HG02678 (cell line): ENCODE results near the gene HMGCL.
"Not testable (repeated sequence)": the region's sequence is repeated elsewhere in the genome, so short reads cannot be mapped to it uniquely, and the experiment has no call there.

Experiments
- ATAC-seq: cut with Tn5 transposase; IDR thresholded peaks from one replicate; pipeline ENCODE4 v1.9.1; 2021; ENCODE audit warnings: mild to moderate bottlenecking, moderate library complexity; ENCODE audit not compliant: unreplicated experiment

The HMGCL gene

DNA sequence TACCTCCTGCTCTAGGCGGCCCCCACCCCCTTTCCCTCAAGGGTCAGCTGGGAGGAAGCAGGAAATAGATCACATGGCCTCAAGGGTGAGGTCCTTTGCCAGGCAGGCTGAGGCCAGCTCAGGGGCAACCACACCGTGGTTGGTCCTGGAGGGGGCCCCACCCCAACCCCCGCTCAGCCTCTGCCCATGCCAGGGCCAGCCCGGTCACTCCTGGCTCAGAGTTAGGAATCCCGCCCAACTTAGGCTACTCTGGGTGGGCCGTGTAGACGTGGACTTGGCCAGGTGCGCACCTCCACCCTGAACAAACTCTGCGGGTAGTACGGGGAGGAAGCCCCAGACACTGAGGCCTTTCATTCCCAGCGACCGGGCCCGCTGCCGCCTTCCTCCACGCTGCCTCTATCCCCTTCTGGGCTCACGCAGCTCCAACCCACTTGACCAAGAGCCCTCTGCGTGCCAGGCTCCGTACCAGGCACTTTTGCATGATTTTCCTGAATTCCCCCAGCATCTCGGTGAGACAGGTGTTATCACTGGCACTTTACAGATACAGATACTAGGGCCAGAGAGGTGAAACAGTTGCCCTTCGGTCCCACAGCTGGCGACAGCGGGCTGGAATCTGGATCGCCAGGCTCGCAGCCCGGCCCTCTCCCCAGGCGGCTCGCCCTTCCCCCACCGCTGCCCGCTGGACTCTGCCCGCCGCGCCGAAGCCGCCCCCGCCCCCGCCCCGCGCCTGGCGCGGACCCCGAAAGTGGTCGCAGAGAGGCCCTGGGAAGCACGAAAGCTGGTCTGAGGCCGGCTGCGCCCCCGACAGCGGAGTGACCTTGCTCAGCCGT, 25.4 kb downstream of the HMGCL start:
- ATAC-seq = peak; percentile 1

DNA sequence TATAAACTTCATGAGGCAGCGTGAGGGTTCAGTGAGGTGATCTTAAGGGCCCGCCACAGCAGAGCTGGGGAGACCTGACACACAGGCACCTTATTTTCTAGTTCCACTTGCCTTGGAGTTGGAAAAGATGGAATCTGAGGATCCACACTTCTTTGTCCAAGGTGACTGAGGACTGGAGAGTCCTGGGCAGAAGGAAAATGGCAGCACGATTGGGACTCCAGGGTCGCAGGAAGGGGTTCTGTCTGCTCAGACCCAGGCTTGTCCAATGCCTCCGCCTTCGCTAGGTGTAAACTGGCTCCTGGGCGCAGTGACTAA, 26.0 kb downstream of the HMGCL start:
- no peak for ATAC-seq

DNA sequence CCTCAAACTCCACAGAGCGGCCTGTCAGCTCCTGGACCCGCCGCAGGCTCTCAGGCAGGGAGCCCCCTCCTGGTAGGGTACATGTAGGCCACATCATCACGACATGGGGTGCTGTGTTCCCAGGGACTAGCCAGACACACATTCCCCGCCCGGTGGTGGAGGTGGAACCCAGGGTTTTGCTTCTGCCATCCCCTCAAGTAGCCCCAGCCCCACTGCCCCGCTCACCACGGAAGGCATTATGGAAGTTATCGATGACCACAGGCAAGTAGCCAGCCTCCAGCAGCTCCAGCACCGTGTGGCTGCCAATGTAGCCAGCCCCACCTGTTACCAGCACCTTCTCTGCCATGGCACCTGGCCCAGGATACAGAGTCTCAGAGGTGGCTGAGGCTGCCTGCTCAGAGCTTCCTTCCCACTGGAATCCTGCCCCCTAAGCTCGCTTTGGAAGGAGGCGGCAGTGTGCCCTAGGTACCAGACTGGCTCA, 26.5 kb downstream of the HMGCL start:
- no peak for ATAC-seq

DNA sequence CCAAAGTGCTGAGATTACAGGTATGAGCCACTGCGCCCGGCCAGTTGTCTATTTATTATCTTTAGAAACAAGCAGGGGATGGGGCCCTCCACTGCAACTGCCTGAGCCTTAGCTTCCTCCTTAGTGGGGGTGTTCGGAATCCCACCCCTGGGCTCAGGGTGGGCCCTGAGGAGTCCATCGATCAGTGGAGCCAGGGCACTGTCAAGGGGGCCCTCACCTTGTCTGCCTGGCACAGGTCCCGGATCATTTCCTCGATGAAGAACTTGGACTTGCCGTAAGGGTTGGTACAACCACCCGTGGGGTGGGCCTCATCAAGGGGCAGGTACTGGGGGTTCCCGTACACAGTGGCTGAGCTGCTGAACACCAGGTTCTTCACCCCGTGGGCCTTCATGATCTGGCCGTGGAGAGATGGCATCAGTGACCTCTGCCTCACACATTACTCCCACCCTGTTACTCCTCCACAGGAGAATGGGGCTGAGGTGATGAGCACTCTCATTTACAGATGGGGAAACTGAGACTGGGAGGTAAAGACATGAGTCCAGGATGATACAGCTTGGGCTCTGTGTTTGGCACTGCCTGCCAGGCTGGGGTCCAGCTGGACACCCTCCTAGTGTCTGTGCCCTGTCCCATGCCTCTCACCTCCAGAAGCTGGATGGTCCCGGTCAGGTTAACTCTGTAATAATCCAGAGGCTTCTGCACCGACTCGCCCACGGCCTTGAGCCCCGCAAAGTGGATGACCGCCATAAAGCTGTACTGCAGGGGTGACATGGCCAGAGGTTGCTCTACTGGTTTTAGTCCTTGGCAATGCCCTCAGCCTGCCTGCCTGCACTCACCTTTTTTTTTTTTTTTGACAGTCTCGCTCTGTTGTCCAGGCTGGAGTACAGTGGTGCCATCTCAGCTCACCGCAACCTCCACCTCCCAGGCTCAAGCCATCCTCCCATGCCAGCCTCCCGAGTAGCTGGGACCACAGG, 27.5 kb downstream of the HMGCL start:
- ATAC-seq = no peak

DNA sequence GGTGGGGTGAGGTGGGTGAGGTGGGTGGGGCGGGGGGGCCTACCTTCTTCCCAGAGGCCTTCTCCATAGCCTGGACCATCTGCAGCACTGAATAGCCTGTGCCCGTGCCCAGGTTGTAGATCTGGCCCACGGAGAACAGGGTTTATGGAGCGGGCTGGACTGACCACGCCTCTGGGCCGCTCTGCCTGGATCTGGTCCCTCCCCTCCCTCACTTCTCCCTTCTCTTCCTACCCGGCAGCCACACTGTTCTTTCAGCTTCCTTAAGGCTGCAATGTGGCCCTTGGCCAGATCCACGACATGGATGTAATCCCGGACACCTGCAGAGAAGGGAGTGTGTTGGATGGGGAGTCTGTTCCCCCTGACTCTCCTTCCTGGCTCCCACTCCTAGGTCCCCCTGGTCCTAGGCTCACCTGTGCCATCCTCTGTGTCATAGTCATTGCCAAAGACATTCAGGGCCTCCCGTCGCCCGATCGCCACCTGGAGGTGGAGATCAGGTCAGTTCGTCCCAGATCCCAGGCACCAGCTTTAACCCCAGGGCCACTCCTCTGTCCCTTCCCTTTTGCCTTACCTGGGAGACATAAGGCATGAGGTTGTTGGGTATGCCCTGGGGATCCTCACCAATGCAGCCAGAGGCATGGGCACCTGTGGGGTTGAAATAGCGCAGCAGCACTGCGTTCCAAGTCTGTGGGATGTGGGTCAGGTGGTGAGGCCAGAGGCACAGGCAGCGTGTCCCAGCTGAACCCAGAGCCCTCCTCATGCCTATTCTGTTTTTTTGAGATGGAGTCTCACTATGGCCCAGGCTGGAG, 28.6 kb downstream of the HMGCL start:
- no peak for ATAC-seq

DNA sequence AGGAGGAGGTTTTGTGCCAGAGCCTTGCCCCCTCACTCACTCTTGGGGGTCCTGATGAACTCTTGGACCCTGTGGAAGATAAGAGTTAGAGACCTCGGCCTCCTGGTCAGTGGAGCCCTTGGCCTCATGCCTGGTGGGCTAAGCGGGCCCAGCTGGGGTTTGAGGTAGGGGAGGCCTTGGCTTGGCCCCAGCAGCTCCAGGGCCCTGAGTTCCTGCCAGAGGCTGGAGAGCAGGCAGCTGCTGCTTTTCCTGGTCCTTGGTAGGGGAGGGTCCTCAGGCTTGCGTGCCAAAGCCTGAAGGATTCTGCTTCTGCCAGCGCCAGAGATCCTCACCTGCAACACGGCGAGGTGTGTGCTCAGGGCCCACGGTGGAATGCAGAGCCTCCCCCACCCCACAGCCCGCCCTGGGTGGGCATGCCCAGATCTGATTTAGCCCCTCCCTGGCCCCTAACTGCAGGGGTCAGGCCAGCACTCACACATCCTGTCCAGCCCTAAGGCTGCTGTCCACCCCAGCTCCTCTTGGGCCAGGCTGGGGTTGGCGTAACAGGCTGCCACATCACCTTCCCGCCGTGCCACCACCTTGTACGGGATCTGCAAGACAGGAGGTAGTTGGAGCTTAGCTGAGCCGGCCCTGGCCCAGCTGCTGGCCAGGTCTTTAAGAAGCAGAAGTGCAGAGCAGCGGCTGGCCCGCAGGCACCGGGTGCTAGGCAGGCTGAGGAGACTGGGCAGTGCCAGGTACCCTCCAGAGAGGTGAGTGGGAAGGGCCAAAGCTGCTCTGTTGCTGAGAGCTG, 29.4 kb downstream of the HMGCL start:
- no peak for ATAC-seq

DNA sequence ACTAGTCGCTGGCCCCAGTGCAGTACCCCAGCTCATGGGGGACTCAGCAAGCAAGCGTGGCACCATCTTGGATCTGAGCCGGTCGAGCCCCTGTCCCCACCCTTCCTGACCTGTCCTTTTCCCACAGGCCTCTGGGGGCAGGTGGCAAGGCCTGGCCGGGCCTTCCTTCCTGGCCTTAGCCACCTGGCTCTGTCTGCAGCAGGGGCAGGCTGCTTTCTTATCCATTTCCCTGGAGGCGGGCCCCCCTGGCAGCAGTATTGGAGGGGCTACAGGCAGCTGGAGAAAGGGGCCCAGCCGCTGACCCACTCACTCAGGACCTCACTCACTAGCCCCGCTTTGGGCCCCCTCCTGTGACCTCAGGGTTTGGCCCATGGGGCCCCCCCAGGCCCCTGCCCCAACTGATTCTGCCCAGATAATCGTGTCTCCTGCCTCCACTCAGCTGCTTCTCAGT, 30.5 kb downstream of the HMGCL start:
- ATAC-seq = not testable (repeated sequence)

DNA sequence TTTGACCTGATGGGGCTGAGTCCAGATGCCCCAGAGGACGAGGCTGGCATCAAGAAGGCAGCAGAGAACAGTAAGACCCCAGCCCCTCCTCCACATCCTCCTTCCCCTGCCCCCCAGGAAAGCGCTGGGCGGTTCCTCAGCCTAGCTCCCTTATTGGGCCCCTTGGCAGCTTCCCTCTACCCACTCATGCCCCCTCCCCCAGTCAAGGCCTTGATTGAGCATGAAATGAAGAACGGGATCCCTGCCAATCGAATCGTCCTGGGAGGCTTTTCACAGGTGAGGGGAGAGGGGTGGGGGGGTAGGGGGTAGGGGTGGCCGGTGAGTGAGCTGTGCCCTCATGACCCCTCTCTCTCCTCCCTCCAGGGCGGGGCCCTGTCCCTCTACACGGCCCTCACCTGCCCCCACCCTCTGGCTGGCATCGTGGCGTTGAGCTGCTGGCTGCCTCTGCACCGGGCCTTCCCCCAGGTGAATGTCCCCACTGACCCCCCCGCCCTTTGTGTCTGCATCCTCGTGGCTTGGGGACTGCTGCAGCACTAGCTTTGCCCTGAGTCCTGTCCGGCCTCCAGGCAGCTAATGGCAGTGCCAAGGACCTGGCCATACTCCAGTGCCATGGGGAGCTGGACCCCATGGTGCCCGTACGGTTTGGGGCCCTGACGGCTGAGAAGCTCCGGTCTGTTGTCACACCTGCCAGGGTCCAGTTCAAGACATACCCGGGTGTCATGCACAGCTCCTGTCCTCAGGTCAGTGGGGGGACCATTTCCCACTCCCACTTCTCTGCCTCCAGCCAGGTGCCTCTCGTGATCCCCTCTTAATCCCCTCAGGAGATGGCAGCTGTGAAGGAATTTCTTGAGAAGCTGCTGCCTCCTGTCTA, 31.1 kb downstream of the HMGCL start:
- no peak for ATAC-seq

DNA sequence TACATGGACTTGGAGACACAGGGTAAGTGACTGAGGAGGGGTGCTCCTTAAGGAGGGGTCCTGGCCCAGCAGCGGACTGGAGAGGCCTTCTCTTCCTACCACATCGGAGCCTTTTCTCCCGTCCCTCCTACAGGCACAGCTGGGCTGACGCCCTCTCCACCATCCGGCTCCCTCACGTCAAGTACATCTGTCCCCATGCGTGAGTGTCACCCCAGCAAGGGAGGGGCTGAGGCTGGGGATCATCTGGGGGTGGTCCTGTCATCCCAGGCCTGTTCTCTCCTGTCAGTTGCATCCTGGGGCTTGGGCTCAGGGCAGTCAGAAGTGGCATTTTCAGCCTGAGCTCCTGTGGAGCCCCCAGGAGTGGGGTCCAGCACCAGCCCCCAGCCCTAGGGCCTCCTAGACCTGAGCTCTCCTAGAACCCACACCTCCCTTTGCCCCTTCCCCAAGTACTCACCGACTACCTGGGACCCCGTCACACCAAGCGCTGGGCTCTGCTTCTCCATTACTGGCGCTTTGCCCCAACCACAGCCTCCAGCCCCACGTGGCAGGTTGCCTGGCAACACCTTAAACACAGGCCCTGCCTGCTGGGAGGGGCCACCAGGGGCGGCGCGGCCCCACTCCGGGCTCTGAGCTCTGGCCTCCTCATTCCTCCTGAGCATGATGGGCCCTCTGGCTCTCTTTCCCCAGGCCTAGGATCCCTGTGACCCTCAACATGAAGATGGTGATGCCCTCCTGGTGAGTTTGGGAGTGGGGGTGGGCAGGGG, 32.0 kb downstream of the HMGCL start:
- no peak for ATAC-seq

DNA sequence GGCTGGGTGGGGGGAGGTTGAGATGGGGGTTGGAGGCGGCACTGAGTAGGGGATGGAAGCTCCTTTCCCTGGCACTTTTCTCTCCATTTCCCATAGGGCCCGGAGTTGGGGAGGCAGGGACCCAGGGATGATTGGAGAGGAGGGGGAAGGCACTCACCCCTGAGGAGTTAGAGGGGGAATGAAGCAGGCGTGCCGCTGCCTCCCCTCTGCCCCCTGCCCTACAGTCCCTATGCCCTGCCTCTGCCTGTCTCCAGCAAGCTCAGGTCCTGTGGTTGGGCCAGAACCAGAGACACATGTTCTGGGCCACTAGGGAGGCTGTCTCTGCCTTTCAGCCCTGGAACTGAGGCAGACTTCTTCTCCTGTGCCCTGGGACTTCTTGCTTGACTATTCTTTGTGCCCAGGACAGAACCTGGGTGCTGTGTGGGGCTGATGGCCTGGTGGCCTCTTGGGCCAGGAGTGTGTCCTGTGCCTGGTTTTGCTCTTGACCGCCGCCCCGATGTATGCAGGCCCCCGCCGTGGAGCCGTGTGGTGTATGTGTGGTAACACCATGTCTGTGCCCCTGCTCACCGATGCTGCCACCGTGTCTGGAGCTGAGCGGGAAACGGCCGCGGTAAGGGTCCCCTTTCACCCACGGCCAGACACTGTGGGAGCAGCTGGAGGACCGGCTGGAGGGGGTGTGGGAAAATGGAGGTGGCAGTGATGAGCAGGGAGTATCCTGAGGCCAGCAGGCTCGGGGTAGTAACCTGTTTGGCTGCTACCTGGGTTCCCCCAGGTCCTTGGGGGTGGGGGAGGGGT, 32.9 kb downstream of the HMGCL start:
- ATAC-seq = no peak

DNA sequence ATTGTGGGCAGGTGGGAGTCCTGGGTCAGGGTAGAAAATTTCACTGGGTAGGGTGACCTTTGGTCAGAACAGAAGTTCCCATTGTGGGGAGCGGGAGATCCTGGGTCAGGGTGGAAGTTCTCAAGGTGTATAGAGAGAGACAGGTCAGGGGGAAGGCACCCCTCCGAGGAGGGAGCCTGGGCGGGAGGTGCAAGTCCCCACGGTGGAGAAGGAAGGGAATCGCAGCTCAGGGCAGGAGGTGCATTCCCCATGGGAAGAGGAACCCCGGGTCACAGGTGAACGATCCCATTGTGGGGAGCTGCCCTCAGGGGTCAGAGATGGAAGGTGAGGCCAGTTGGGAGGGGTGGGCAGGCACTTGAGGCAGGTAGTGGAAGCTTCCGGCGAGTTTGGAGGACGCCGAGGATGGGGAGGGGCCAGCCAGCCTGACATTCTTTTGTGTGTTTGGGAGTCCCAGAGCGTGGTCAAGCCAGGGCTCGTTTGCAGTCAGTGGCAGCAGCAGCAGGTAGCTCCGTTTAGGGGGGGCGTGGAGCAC, 33.6 kb downstream of the HMGCL start:
- ATAC-seq = no peak

DNA sequence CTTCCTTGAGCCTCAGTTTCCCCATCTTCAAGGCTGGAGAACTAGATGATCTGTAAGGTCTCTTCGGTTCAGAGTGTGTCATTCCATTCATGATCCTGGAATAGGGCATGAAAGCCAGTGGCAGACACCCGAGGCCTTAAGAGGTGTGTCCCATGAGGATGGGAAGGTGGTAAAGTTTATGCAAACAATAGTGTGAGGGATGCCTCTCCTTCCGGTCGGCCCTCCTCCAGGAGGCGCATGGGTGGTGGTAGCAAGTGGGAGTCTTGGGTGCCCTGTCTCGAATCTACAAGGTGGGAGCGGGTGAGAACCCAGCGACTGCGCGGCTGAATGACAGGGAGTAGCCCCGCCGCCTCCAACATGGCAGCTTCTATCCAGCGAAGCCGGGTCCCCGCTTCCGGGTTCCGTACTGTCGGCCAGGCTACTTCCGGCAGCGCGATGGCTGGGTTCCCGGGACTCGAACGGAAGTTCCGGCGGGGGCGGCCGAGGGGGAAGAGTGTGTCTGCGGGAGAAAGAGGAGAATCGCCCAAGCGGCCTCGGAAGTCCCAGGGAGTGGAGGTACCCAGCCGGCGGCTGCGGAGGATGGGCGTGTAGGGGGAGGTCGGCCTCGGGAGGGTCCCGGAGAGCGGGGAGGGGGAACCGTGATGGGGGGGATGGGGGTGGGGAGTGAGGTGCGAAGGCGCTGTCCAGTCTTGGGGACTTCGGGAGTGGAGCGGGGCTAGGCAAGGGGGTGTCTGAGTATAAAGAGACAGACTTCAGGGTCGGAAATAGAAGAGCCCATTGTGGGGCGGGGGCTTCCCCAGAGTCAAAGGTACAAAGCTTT, 34.3 kb downstream of the HMGCL start, which contains the start of gene LYPLA2:
Gene LYPLA2, plus strand, starts transcription at position 450 of the 820 bp plus-strand sequence. CDS start 1,538 bp downstream, outside the sequence.
- ATAC-seq = peak; percentile 84

DNA sequence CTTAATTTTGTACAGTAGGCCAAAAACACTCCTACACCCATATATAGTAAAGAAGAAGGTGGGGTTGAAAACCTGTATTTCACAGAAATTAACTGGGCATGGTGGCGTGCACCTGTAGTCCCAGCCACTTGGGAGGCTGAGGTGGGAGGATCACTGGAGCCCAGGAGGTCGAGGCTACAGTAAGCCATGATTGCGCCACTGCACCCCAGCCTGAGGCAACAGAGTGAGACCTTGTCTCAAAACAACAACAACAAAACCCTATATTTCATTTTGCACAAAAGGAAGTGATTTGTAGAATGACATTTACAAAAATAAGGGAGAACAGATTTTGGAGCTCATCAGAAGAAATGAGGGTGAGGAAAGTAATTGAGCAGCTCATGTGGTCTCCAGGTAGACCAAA, 36.5 kb downstream of the HMGCL start:
- ATAC-seq = no peak

DNA sequence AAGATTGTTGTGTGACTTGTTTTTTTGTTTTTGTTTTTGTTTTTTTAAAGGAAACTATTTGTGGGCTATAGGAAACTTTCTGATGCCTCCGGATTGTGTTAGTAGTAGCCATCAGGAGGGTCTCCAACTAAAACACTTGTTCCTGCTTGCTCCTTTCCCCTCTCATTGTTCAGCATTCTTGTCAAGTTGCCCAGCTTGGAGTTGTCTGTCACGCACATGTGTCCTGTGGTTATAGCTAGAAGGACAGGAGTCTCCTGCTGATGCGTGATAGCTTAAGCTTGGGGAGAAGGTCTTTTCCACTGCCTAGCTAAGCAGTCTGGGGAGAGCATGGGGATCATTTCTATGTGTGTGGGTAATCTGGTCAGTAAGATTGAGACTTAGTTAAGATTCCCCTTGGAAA, 37.5 kb downstream of the HMGCL start:
- no peak for ATAC-seq

DNA sequence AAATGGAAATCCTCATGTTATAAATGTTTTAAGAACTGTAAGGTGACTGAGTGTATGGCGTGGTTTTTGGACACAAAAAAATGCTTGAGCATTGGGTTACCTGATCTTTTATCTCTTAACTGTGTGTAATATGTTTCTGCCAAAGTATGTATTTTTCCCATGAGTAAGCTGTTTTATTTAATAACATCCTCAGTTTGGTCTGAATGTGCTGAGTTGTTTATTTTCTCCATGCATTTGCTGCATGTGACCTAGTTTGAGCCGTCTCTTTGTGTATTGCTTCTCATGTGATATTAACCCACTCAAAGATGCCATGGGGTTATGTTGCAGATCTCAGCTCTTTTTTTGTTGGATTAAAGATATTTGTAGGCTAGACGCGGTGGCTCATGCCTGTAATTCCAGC, 40.4 kb downstream of the HMGCL start:
- no peak for ATAC-seq

DNA sequence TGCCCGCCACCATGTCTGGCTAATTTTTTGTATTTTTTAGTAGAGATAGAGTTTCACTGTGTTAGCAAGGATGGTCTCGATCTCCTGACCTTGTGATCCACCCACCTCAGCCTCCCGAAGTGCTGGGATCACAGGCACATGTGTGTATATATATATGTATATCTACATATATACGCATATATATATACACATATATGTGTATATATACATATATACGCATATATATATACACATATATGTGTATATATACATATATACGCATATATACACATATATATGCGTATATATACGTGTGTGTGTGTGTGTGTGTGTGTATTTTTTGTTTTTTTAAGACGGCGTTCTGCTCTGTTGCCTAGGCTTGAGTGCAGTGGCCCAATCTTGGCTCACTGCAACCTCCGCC, 42.1 kb downstream of the HMGCL start:
- not testable (repeated sequence) for ATAC-seq
